GM10248 (cell line): ENCODE data around the gene PITPNC1.
"Not testable (repeated sequence)": the region's sequence is repeated elsewhere in the genome, so short reads cannot be mapped to it uniquely, and the experiment has no call there.

Source experiments
- CTCF ChIA-PET: fragments of 300-600 bp; sonication (Branson Sonifier 250); formaldehyde crosslinking; extraction: SDS; loops from one replicate; lab custom pipeline; 2021; ENCODE audit warnings: antibody characterized with exemption; lab: Yijun Ruan, JAX
- POLR2A ChIA-PET: fragments of 350-650 bp; sonication (Branson Sonifier 250); formaldehyde crosslinking; extraction: SDS; loops from one replicate; lab custom pipeline; 2020; ENCODE audit warnings: antibody characterized with exemption; lab: Yijun Ruan, JAX
- DNase-seq: peaks from one replicate; pipeline ENCODE4 v3.0.0; 2012; ENCODE audit errors: extremely low spot score
- TF ChIP-seq, protein P1 (sequence below): IDR thresholded peaks from 2 replicates; pipeline ENCODE4 v1.5.1; 2012; ENCODE audit warnings: mild to moderate bottlenecking, low read depth; ENCODE audit errors: extremely low read depth, missing control alignments, control extremely low read depth

The PITPNC1 gene

GRCh38 chr17:67620636-67621035, 243.6 kb downstream of the PITPNC1 start:
- DNase-seq: no peak
- CTCF ChIA-PET: interaction anchor here (0.9 to 2.3 kb wide), 4 partner anchors 8 to 246 kb away, joined by 3 to 12 read pairs (median 6); no protein-coding TSS in a partner anchor
- POLR2A ChIA-PET: interaction anchor here (0.6 kb wide), 1 partner anchor 18 kb away, joined by 4 read pairs; no protein-coding TSS in a partner anchor
- TF ChIP-seq, protein P1, sequence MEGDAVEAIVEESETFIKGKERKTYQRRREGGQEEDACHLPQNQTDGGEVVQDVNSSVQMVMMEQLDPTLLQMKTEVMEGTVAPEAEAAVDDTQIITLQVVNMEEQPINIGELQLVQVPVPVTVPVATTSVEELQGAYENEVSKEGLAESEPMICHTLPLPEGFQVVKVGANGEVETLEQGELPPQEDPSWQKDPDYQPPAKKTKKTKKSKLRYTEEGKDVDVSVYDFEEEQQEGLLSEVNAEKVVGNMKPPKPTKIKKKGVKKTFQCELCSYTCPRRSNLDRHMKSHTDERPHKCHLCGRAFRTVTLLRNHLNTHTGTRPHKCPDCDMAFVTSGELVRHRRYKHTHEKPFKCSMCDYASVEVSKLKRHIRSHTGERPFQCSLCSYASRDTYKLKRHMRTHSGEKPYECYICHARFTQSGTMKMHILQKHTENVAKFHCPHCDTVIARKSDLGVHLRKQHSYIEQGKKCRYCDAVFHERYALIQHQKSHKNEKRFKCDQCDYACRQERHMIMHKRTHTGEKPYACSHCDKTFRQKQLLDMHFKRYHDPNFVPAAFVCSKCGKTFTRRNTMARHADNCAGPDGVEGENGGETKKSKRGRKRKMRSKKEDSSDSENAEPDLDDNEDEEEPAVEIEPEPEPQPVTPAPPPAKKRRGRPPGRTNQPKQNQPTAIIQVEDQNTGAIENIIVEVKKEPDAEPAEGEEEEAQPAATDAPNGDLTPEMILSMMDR: no peak

- POLR2A ChIA-PET: no interaction called here
- DNase-seq: no peak
- CTCF ChIA-PET: interaction anchor here (0.9 to 2.3 kb wide), 3 partner anchors 15 to 245 kb away, joined by 3 to 7 read pairs (median 5); no protein-coding TSS in a partner anchor
- TF ChIP-seq, protein P1: no peak
Measured at GRCh38 chr17:67623767-67624166, 246.7 kb downstream of the PITPNC1 start.

GRCh38 chr17:67624886-67625656, 248.0 kb downstream of the PITPNC1 start:
- CTCF ChIA-PET: interaction anchor here (2.1 to 6.6 kb wide), 3 partner anchors 23 to 246 kb away, joined by 5 to 68 read pairs (median 7); no protein-coding TSS in a partner anchor
- no peak for DNase-seq
- POLR2A ChIA-PET: no interaction called here
- TF ChIP-seq, protein P1: no peak

GRCh38 chr17:67625971-67626370, 248.9 kb downstream of the PITPNC1 start:
- POLR2A ChIA-PET: no interaction called here
- DNase-seq: no peak
- TF ChIP-seq, protein P1: no peak
- CTCF ChIA-PET: interaction anchor here (5.4 to 6.6 kb wide), 2 partner anchors 22 to 253 kb away, joined by 59 to 68 read pairs; no protein-coding TSS in a partner anchor

DNA sequence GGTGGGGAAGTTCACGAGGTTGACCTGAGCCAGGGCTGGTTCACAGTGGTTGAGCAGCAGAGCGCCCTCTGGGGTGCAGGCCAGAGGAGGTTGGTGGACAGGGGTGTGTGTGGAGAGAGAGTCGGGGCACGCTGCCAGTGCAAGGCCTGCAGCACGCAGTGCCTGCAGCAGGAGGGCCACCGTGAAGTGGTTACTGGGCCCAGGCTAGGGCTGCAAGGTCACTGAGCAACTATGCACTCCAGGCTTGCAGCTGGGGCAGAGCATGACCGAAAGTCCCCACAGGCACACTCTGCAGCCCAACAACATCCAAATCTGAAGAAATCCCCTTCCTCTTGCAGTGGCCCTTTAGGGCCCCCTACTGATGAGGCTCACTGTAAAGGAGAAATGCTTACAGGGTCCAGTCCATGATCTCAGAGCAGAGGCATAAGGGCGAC, 251.5 kb downstream of the PITPNC1 start:
- CTCF ChIA-PET: interaction anchor here (0.8 to 6.6 kb wide), 31 partner anchors 8 to 255 kb away, joined by 3 to 68 read pairs (median 4); no protein-coding TSS in a partner anchor
- TF ChIP-seq, protein P1: peak; percentile 61
- peak; percentile 66 for DNase-seq
- POLR2A ChIA-PET: no interaction called here

- TF ChIP-seq, protein P1: peak; percentile 28
- POLR2A ChIA-PET: interaction anchor here (0.7 kb wide), 1 partner anchor 557 kb away, joined by 3 read pairs; no protein-coding TSS in a partner anchor
- DNase-seq: peak; percentile 43
- CTCF ChIA-PET: interaction anchor here (1.1 to 6.6 kb wide), 13 partner anchors 9 to 256 kb away, joined by 3 to 68 read pairs (median 6); no protein-coding TSS in a partner anchor
Measured at GRCh38 chr17:67629971-67630320, 252.9 kb downstream of the PITPNC1 start.

DNA sequence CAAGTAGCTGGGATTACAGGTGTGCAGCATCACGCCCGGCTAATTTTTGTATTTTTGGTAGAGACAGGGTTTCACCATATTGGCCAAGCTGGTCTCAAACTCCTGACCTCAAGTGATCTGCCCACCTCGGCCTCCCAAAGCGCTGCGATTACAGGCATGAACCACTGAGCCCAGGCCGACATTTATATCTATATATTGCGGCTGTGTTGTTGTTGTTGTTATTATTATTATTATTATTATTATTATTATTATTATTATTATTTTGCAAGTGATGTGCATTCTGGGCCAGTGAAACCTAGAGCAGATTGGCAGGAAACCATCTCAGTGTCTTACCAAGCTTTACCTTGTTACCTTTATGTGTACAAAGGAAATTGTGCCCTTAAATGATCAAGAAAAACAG, 253.8 kb downstream of the PITPNC1 start:
- CTCF ChIA-PET: interaction anchor here (0.8 to 6.6 kb wide), 5 partner anchors 10 to 257 kb away, joined by 4 to 68 read pairs (median 11); no protein-coding TSS in a partner anchor

More for the DNA sequence above, 253.8 kb downstream of the PITPNC1 start:
- DNase-seq, POLR2A ChIA-PET: not testable (repeated sequence)
